Measurements from ENCODE around the gene PRPF40A.

- TF ChIP-seq, protein P1, sequence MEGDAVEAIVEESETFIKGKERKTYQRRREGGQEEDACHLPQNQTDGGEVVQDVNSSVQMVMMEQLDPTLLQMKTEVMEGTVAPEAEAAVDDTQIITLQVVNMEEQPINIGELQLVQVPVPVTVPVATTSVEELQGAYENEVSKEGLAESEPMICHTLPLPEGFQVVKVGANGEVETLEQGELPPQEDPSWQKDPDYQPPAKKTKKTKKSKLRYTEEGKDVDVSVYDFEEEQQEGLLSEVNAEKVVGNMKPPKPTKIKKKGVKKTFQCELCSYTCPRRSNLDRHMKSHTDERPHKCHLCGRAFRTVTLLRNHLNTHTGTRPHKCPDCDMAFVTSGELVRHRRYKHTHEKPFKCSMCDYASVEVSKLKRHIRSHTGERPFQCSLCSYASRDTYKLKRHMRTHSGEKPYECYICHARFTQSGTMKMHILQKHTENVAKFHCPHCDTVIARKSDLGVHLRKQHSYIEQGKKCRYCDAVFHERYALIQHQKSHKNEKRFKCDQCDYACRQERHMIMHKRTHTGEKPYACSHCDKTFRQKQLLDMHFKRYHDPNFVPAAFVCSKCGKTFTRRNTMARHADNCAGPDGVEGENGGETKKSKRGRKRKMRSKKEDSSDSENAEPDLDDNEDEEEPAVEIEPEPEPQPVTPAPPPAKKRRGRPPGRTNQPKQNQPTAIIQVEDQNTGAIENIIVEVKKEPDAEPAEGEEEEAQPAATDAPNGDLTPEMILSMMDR (conservative IDR thresholded peaks at IDR 0.05 in 1 of 2, IDR thresholded peaks at IDR 0.05 in 1 of 2; ENCODE audit: extremely low read depth in 1 of 2, insufficient read depth in 1 of 2, low read depth in 1 of 2, low read length in 2 of 2) = no peak
- no peak for TF ChIP-seq EZH2 (IDR thresholded peaks at IDR 0.05; ENCODE audit: borderline replicate concordance, low read length)
Observed at GRCh38 chr2:152759290-152760072, 42.2 kb upstream of the PRPF40A start.
